Right atrium auricular region (tissue), 2 donors: ENCODE measurements around the gene SCAMP2. TPM values are rescaled to one million over a fixed set of nuclear protein-coding genes. Genes with fewer than 3 reads are reported as not detected.
A peak's percentile ranks its signal among the peaks of the same experiment; 100 is the strongest.
"Not testable (repeated sequence)": the region's sequence is repeated elsewhere in the genome, so short reads cannot be mapped to it uniquely, and the experiment has no call there.

Experiments used
- DNase-seq: peaks from one replicate; pipeline ENCODE4 v3.0.0-alpha.2; 2019; ENCODE audit warnings: low spot score
- H3K27ac ChIP-seq, 2 donors: fragments of 200-600 bp; sonication (generic); 1 replicate in 1 of 2; 2 replicates in 1 of 2; pipeline ENCODE4 v1.5.1; 2016 to 2019
- H3K27me3 ChIP-seq, 2 donors: fragments of 200-600 bp; sonication (generic); one replicate each; pipeline versions ENCODE4 v1.5.1 to v1.6.0; 2017 to 2019
- H3K36me3 ChIP-seq: fragments of 200-600 bp; sonication (generic); one replicate; pipeline ENCODE4 v1.5.1; 2016
- H3K4me1 ChIP-seq, 2 donors: fragments of 200-600 bp; sonication (generic); one replicate each; pipeline versions ENCODE4 v1.5.1 to v1.6.0; 2017 to 2019
- H3K4me3 ChIP-seq, 2 donors: fragments of 200-600 bp; sonication (generic); 1 replicate in 1 of 2; 2 replicates in 1 of 2; pipeline ENCODE4 v1.5.1; 2017 to 2019; ENCODE audit warnings: mild to moderate bottlenecking in 1 of 2, moderate library complexity in 1 of 2
- H3K9me3 ChIP-seq, 2 donors: fragments of 200-600 bp; sonication (generic); one replicate each; pipeline ENCODE4 v1.5.1; 2019
- CTCF ChIP-seq, 2 donors: fragments of 200-600 bp; sonication (generic); IDR thresholded peaks; one replicate each; pipeline ENCODE4 v1.5.1; 2019; ENCODE audit warnings: antibody characterized with exemption in 2 of 2
- total RNA-seq, 2 donors: library from RNA; depleted of rRNA; stranded (reverse); fragments of >200 nt; gene quantifications; one replicate each; pipeline ENCODE4 v1.1.0, GENCODE V29; 2016

The SCAMP2 gene
- total RNA-seq, 2 donors from 2014 or later: 72.3 to 80.9 TPM

GRCh38 chr15:74902295-74903075 is 29.3 kb upstream of the SCAMP2 start:
- TF ChIP-seq CTCF (IDR thresholded peaks at IDR 0.05): no peak
- Histone ChIP-seq H3K27ac (peak overlapping the region in 1 of 2 donors; percentile 13), H3K27me3 (no peaks in the 10 kb centered on the region), H3K4me3 (no peak overlapping the region), H3K36me3 (peaks cover 52% of the 10 kb centered on the region), H3K4me1 (peaks cover 0 to 39% of the 10 kb centered on the region in 2 donors), H3K9me3 (no peaks in the 10 kb centered on the region)
- DNase-seq: no peak

GRCh38 chr15:74901612-74902063 is 28.5 kb upstream of the SCAMP2 start:
- Histone ChIP-seq H3K4me1 (peaks cover 0 to 41% of the 10 kb centered on the region in 2 donors), H3K27ac (peak overlapping the region; percentile 27 to 54), H3K27me3 (no peaks in the 10 kb centered on the region), H3K4me3 (no peak overlapping the region), H3K9me3 (no peaks in the 10 kb centered on the region), H3K36me3 (peaks cover 52% of the 10 kb centered on the region)
- peak; percentile 64 for DNase-seq
- peak; percentile 93 for TF ChIP-seq CTCF (IDR thresholded peaks at IDR 0.05)

GRCh38 chr15:74897300-74897701 is 24.1 kb upstream of the SCAMP2 start:
- peaks cover 34% of the 10 kb centered on the region for H3K36me3 ChIP-seq
- DNase-seq: no peak
- no peak for TF ChIP-seq CTCF (IDR thresholded peaks at IDR 0.05)
- no peaks in the 10 kb centered on the region for H3K9me3 ChIP-seq
- no peak overlapping the region for H3K4me3 ChIP-seq
- peak overlapping the region; percentile 43 to 60 for H3K27ac ChIP-seq
- peaks cover 0 to 25% of the 10 kb centered on the region in 2 donors for H3K4me1 ChIP-seq
- H3K27me3 ChIP-seq: no peaks in the 10 kb centered on the region

- Histone ChIP-seq H3K4me1 (peaks cover 0 to 23% of the 10 kb centered on the region in 2 donors), H3K27ac (peak overlapping the region in 1 of 2 donors; percentile 60), H3K9me3 (no peaks in the 10 kb centered on the region), H3K27me3 (no peaks in the 10 kb centered on the region), H3K36me3 (peaks cover 30% of the 10 kb centered on the region), H3K4me3 (no peak overlapping the region)
- no peak for DNase-seq
- no peak for TF ChIP-seq CTCF (IDR thresholded peaks at IDR 0.05)
Observed at GRCh38 chr15:74896316-74896715, 23.2 kb upstream of the SCAMP2 start.

DNA sequence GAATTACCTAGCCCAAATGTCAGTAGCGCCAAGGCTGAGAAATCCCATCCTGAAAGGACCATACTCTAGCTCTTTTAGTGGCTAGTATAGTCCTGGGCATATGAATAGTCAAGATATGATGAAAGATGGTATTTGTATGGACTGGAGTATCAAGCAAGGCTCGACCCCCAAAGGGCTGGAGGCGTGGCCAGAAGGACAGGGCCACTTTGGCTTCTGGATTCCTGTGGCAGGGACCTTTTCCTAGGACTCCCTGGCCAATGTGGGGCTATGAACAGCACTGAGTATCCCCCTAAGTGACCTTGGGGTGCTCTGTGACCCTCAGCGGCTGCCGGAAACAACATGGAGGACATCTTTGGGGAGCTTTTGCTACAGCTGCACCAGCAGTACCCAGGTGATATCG is 22.7 kb upstream of the SCAMP2 start:
- peaks cover 27% of the 10 kb centered on the region for H3K36me3 ChIP-seq
- no peak for DNase-seq
- no peak for TF ChIP-seq CTCF (IDR thresholded peaks at IDR 0.05)

GRCh38 chr15:74894383-74894782 is 21.2 kb upstream of the SCAMP2 start:
- Histone ChIP-seq H3K4me1 (peaks cover 0 to 36% of the 10 kb centered on the region in 2 donors), H3K36me3 (peaks cover 15% of the 10 kb centered on the region)
- H3K27me3 ChIP-seq, H3K27ac ChIP-seq, H3K4me3 ChIP-seq, DNase-seq, H3K9me3 ChIP-seq: not testable (repeated sequence)

More for the DNA sequence above, 22.7 kb upstream of the SCAMP2 start:
- Histone ChIP-seq H3K27me3 (no peaks in the 10 kb centered on the region), H3K4me1 (peaks cover 0 to 26% of the 10 kb centered on the region in 2 donors), H3K27ac (no peak overlapping the region), H3K4me3 (no peak overlapping the region), H3K9me3 (no peaks in the 10 kb centered on the region)
